Sigmoid colon (tissue), 7 donors: Measurements from ENCODE around the gene TSEN54. TPM values are rescaled to one million over a fixed set of nuclear protein-coding genes. Genes with fewer than 3 reads are reported as not detected.

ENCODE experiments used
- DNase-seq: peaks from one replicate; pipeline ENCODE4 v3.0.0-alpha.2; 2019
- H3K27ac ChIP-seq, 4 donors: fragments of 200-600 bp; sonication (generic); one replicate each; pipeline ENCODE4 v1.5.1; 2016 to 2019; ENCODE audit warnings: mild to moderate bottlenecking in 1 of 4
- H3K27me3 ChIP-seq, 3 donors: fragments of 200-600 bp; sonication (generic); one replicate each; pipeline ENCODE4 v1.5.1; 2019; ENCODE audit warnings: mild to moderate bottlenecking in 1 of 3
- H3K36me3 ChIP-seq, 4 donors: fragments of 200-600 bp; sonication (generic); one replicate each; pipeline ENCODE4 v1.5.1; 2016 to 2019
- H3K4me1 ChIP-seq, 4 donors: fragments of 200-600 bp; sonication (generic); one replicate each; pipeline ENCODE4 v1.5.1; 2017 to 2019
- H3K4me3 ChIP-seq, 4 donors: fragments of 200-600 bp; sonication (generic); one replicate each; pipeline ENCODE4 v1.5.1; 2017 to 2019; ENCODE audit warnings: mild to moderate bottlenecking in 2 of 4, moderate library complexity in 1 of 4
- H3K9me3 ChIP-seq, 4 donors: fragments of 200-600 bp in 3 of 4; sonication (generic) in 3 of 4; one replicate each; pipeline versions ENCODE4 v1.5.1 to v1.6.1; 2013 to 2019
- EP300 ChIP-seq, 4 donors: sonication (generic); formaldehyde crosslinking; IDR thresholded peaks; one replicate each; pipeline ENCODE4 v1.6.1; 2017; ENCODE audit warnings: antibody characterized with exemption in 4 of 4
- POLR2A ChIP-seq, 2 donors: fragments of 450-650 bp; IDR thresholded peaks; one replicate each; pipeline ENCODE4 v1.6.1; 2016; ENCODE audit warnings: antibody characterized with exemption in 2 of 2, mild to moderate bottlenecking in 2 of 2, moderate library complexity in 2 of 2
- POLR2AphosphoS5 ChIP-seq, 4 donors: sonication (generic); formaldehyde crosslinking; IDR thresholded peaks; one replicate each; pipeline ENCODE4 v1.6.1; 2017; ENCODE audit warnings: antibody characterized with exemption in 4 of 4
- WGBS, 2 donors: extraction: QIAGEN DNeasy Blood & Tissue Kit; methylation state at CpG; one replicate each; pipeline ENCODE4 v1.1.7; 2013; 5-methylcytosine and 5-hydroxymethylcytosine counted together
- intact Hi-C: fragments of 100-400 bp; cut with DNase I; formaldehyde crosslinking; loops from one replicate; pipeline ENCODE4 v1.15.1; 2023
- polyA plus RNA-seq, 3 donors: library from polyadenylated mRNA; stranded (reverse); fragments of 200-250 nt; gene quantifications; one replicate each; pipeline ENCODE4 v1.2.3, GENCODE V29; 2013
- total RNA-seq, 4 donors: library from RNA; depleted of rRNA; stranded (reverse); fragments of >200 nt; gene quantifications; one replicate each; pipeline ENCODE4 v1.1.0, GENCODE V29; 2016
- TF ChIP-seq, protein P1 (sequence below), 4 experiments: fragments of 450-650 bp in 3 of 4; fragments of 200-600 bp in 1 of 4; IDR thresholded peaks; one replicate each; pipeline ENCODE4 v1.5.1; 2016 to 2019; ENCODE audit warnings: antibody characterized with exemption in 4 of 4, mild to moderate bottlenecking in 3 of 4, moderate library complexity in 2 of 4
- donor health status: healthy with polysubstance abuse.
- donor health status: Bipolar disorder and iron deficiency.
- donor health status: healthy.

The TSEN54 gene
- total and polyA plus RNA-seq, 7 donors = 11.1 to 43.7 (median 25.3) TPM

DNA sequence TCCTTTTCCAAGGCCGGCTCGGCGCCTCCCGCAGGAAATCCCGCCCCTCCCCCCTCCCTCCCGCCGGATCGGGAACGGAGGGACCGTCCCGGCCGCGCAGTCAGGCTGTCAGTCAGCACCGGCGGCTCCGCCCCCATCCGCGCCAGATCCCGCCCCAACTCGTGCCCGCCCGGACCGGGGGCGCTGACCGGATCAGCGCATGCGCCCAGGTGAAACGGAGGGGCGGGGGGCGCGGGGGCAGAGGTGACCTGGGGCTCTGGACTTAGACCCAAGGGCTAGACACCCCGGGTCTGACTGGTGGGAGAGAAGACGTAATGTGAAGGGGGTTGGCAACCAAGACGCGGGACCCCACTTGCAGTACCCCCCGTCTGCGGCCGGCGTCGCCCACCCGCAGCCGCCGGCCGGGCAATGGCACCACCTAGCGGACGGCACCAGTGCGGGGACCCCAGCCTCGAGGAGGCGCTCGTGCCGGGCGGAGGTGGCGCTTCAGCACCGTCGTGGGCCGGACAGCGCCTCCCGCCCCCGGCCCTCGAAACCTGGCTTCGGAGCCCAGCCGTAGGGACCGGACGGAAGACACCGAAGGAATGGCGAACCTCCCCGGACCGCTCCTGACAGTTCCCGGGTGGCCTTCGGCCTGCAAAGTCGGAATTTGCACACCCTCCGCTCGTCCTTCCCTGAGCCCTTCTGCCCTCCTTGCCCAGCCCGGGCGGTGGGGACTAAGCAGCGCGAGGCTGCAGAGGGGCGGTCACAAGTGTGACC, 653 bp upstream of the TSEN54 start, which contains the start of gene CASKIN2:
CASKIN2 (minus strand) TSS at position 42 of the 759 bp plus-strand sequence. CDS start 1,733 bp downstream, outside the sequence.
- Histone ChIP-seq H3K27ac (peak within 1 kb of the TSS; percentile 85 to 91 (median 90)), H3K36me3 (peaks cover 0 to 12% (median 0%) of the 10 kb centered on the region in 4 donors), H3K27me3 (no peaks in the 10 kb centered on the region), H3K9me3 (no peaks in the 10 kb centered on the region), H3K4me1 (peaks cover 5 to 64% (median 51%) of the 10 kb centered on the region in 4 donors), H3K4me3 (peak within 1 kb of the TSS; percentile 73 to 96 (median 89))
- peak; percentile 98 for DNase-seq
- 0 to 1% methylated on average over 78 of the region's 78 CpGs for WGBS, 2 donors
- TF ChIP-seq, protein P1, sequence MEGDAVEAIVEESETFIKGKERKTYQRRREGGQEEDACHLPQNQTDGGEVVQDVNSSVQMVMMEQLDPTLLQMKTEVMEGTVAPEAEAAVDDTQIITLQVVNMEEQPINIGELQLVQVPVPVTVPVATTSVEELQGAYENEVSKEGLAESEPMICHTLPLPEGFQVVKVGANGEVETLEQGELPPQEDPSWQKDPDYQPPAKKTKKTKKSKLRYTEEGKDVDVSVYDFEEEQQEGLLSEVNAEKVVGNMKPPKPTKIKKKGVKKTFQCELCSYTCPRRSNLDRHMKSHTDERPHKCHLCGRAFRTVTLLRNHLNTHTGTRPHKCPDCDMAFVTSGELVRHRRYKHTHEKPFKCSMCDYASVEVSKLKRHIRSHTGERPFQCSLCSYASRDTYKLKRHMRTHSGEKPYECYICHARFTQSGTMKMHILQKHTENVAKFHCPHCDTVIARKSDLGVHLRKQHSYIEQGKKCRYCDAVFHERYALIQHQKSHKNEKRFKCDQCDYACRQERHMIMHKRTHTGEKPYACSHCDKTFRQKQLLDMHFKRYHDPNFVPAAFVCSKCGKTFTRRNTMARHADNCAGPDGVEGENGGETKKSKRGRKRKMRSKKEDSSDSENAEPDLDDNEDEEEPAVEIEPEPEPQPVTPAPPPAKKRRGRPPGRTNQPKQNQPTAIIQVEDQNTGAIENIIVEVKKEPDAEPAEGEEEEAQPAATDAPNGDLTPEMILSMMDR (IDR thresholded peaks at IDR 0.05) = peak; percentile 96 to 99 (median 98)
- TF ChIP-seq EP300 (IDR thresholded peaks at IDR 0.05) = no peak
- TF ChIP-seq POLR2AphosphoS5 (IDR thresholded peaks at IDR 0.05) = no peak
- TF ChIP-seq POLR2A (IDR thresholded peaks at IDR 0.05) = no peak
- intact Hi-C loops = loop anchor here (1.0 to 5.0 kb wide), 7 partner anchors 59 to 243 kb away; partner anchors contain the start of genes MIF4GD, SLC25A19 and TMEM94

DNA sequence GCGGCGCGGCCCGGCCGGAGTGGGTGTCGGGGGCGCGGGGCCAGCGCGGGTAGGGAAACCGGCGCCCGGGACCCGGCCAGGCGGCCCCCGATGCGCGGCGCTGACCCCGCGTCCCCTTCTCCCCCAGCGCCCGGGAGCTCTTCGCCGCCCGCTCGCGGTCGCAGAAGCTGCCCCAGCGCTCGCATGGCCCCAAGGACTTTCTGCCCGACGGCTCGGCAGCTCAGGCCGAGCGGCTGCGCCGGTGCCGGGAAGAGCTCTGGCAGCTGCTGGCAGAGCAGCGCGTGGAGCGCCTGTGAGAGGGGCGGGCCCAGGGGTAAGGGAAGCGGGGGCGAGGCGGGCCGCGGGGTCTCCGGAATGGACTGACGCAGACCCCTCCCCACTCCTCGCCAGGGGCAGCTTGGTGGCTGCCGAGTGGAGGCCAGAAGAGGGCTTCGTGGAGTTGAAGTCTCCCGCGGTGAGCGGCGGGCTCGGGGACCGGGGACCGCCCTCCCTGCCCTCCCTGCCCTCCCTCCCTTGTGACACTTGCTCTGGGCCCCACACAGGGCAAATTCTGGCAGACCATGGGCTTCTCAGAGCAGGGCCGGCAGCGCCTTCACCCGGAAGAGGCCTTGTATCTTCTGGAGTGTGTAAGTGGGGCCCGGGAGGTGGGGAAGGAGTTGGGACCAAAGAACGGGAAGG, 430 bp downstream of the TSEN54 start:
- peaks cover 5 to 54% (median 41%) of the 10 kb centered on the region in 4 donors for H3K4me1 ChIP-seq
- WGBS, 2 donors = 0 to 1% methylated on average over 65 of the region's 65 CpGs
- no peak for DNase-seq
- intact Hi-C loops = loop anchor here (1.0 to 5.0 kb wide), 5 partner anchors 74 to 244 kb away; partner anchors contain the start of genes MIF4GD and SLC25A19
- peak overlapping the region; percentile 73 to 93 (median 79) for H3K4me3 ChIP-seq
- no peaks in the 10 kb centered on the region for H3K9me3 ChIP-seq
- TF ChIP-seq POLR2A (IDR thresholded peaks at IDR 0.05) (no peak), EP300 (IDR thresholded peaks at IDR 0.05) (no peak), POLR2AphosphoS5 (IDR thresholded peaks at IDR 0.05) (no peak)
- TF ChIP-seq, protein P1 (IDR thresholded peaks at IDR 0.05) = no peak
- peak overlapping the region; percentile 75 to 91 (median 87) for H3K27ac ChIP-seq
- peaks cover 0 to 15% (median 0%) of the 10 kb centered on the region in 4 donors for H3K36me3 ChIP-seq
- no peaks in the 10 kb centered on the region for H3K27me3 ChIP-seq

GRCh38 chr17:75517297-75517865, 1.1 kb downstream of the TSEN54 start:
- 11 to 29% methylated on average over 10 of the region's 10 CpGs for WGBS, 2 donors
- Histone ChIP-seq H3K4me3 (peak overlapping the region; percentile 73 to 93 (median 79)), H3K36me3 (peaks cover 0 to 15% (median 0%) of the 10 kb centered on the region in 4 donors), H3K9me3 (no peaks in the 10 kb centered on the region), H3K27ac (peak overlapping the region in 3 of 4 donors; percentile 85 to 91 (median 89)), H3K4me1 (peaks cover 5 to 48% (median 35%) of the 10 kb centered on the region in 4 donors), H3K27me3 (no peaks in the 10 kb centered on the region)
- intact Hi-C loops = loop anchor here (5.0 kb wide), 4 partner anchors 75 to 245 kb away; partner anchors contain the start of genes MIF4GD and SLC25A19
- DNase-seq = no peak
- TF ChIP-seq, protein P1 (IDR thresholded peaks at IDR 0.05) = peak in 2 of 4 experiments; percentile 10 to 23
- TF ChIP-seq EP300 (IDR thresholded peaks at IDR 0.05) = no peak

DNA sequence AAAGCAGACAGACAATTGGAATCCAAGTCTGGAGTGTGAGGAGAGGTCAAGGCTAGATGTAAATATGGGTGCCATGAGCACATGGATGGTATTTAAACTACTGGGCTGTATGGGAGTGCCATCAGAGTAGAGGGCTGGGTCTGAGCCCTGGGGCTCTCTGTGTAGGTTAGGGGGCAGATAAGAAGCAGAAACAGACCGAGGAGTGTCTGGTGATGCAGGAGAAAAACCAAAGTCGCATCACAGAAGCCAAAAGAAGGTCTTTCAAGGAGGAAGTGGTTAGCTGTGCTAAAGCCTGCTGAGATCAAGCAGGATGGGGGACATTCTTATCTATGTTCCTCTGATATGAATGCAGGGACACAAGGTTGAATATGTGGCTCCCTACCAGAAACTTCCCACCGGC, 1.9 kb downstream of the TSEN54 start:
- Histone ChIP-seq H3K36me3 (peaks cover 0 to 15% (median 0%) of the 10 kb centered on the region in 4 donors), H3K27me3 (no peaks in the 10 kb centered on the region), H3K4me1 (peaks cover 5 to 40% (median 27%) of the 10 kb centered on the region in 4 donors), H3K4me3 (no peak overlapping the region), H3K9me3 (no peaks in the 10 kb centered on the region), H3K27ac (no peak overlapping the region)
- intact Hi-C loops = loop anchor here (5.0 kb wide), 4 partner anchors 76 to 246 kb away; partner anchors contain the start of genes MIF4GD and SLC25A19
- no peak for DNase-seq
- WGBS, 2 donors = 48 to 86% methylated on average over 3 of the region's 3 CpGs
- TF ChIP-seq EP300 (IDR thresholded peaks at IDR 0.05) (no peak), POLR2AphosphoS5 (IDR thresholded peaks at IDR 0.05) (no peak)
- TF ChIP-seq, protein P1 (IDR thresholded peaks at IDR 0.05) = no peak
